Left ventricle myocardium inferior (tissue), 1 donor: ENCODE data around the gene CSDE1. TPM values are rescaled to one million over a fixed set of nuclear protein-coding genes. Genes with fewer than 3 reads are reported as not detected.

Experiments used
- DNase-seq: peaks from one replicate; pipeline ENCODE4 v3.0.0-alpha.2; 2020
- H3K27ac ChIP-seq: fragments of 200-600 bp; replicated peaks from 2 replicates; pipeline ENCODE4 v1.8.0; 2021
- H3K27me3 ChIP-seq: fragments of 200-600 bp; 2 replicates; pipeline ENCODE4 v1.8.0; 2021; ENCODE audit warnings: low read depth
- H3K36me3 ChIP-seq: fragments of 200-600 bp; 2 replicates; pipeline ENCODE4 v1.8.0; 2021
- H3K4me1 ChIP-seq: fragments of 200-600 bp; 2 replicates; pipeline ENCODE4 v1.8.0; 2021
- H3K4me3 ChIP-seq: fragments of 200-600 bp; 2 replicates; pipeline ENCODE4 v1.8.0; 2021; ENCODE audit warnings: mild to moderate bottlenecking, moderate library complexity
- H3K9me3 ChIP-seq: fragments of 200-600 bp; replicated peaks from 2 replicates; pipeline ENCODE4 v1.8.0; 2021
- CTCF ChIP-seq: fragments of 200-600 bp; IDR thresholded peaks from 2 replicates; pipeline ENCODE4 v1.8.0; 2021; ENCODE audit warnings: antibody characterized with exemption, mild to moderate bottlenecking, borderline replicate concordance
- intact Hi-C: fragments of 100-400 bp; cut with micrococcal nuclease; formaldehyde crosslinking; loops from one replicate; pipeline ENCODE4 v1.11.0; 2022
- total RNA-seq: library from RNA; stranded (reverse); fragmentation: NEBNext Ultra II Directional; extraction: Animal tissue kit (Norgen Biotek cat#: 25700); gene quantifications from one replicate; pipeline ENCODE4 v1.2.1, GENCODE V29; 2021
- donor health status: DM: no; HTN: yes; CAD: no; lungs with severe emphysema.

Gene CSDE1
- total RNA-seq, 1 donor from 2014 or later = 910 TPM

GRCh38 chr1:114753143-114753542, 4.6 kb downstream of the CSDE1 start:
- Histone ChIP-seq H3K4me3 (no peak overlapping the region), H3K27ac (peak overlapping the region; percentile 28), H3K4me1 (peaks cover 96% of the 10 kb centered on the region), H3K36me3 (peaks cover 18% of the 10 kb centered on the region), H3K9me3 (no peaks in the 10 kb centered on the region), H3K27me3 (no peaks in the 10 kb centered on the region)
- intact Hi-C loops = no loop called here
- TF ChIP-seq CTCF = no peak
- no peak for DNase-seq

GRCh38 chr1:114750780-114751179, 7.0 kb downstream of the CSDE1 start:
- Histone ChIP-seq H3K4me3 (peak overlapping the region; percentile 27), H3K4me1 (peaks cover 100% of the 10 kb centered on the region)

GRCh38 chr1:114749835-114750234, 7.9 kb downstream of the CSDE1 start:
- Histone ChIP-seq H3K4me1 (peaks cover 100% of the 10 kb centered on the region), H3K36me3 (peaks cover 24% of the 10 kb centered on the region), H3K27me3 (no peaks in the 10 kb centered on the region), H3K9me3 (no peaks in the 10 kb centered on the region), H3K27ac (peak overlapping the region; percentile 77), H3K4me3 (peak overlapping the region; percentile 27)
- intact Hi-C loops = no loop called here
- DNase-seq = no peak
- TF ChIP-seq CTCF = no peak

More at GRCh38 chr1:114750780-114751179, 7.0 kb downstream of the CSDE1 start:
- no peak for TF ChIP-seq CTCF
- intact Hi-C loops = no loop called here
- Histone ChIP-seq H3K36me3 (peaks cover 24% of the 10 kb centered on the region), H3K27ac (peak overlapping the region; percentile 77), H3K27me3 (no peaks in the 10 kb centered on the region), H3K9me3 (no peaks in the 10 kb centered on the region)
- no peak for DNase-seq

- no peak overlapping the region for H3K4me3 ChIP-seq
- TF ChIP-seq CTCF = no peak
- peaks cover 100% of the 10 kb centered on the region for H3K4me1 ChIP-seq
- H3K27ac ChIP-seq = no peak overlapping the region
- peaks cover 30% of the 10 kb centered on the region for H3K36me3 ChIP-seq
- no peaks in the 10 kb centered on the region for H3K9me3 ChIP-seq
- no peak for DNase-seq
- H3K27me3 ChIP-seq = no peaks in the 10 kb centered on the region
- intact Hi-C loops = no loop called here
Observed at GRCh38 chr1:114746450-114747121, 11.2 kb downstream of the CSDE1 start.

GRCh38 chr1:114745291-114745690, 12.5 kb downstream of the CSDE1 start:
- DNase-seq = no peak
- Histone ChIP-seq H3K4me1 (peaks cover 96% of the 10 kb centered on the region), H3K9me3 (no peaks in the 10 kb centered on the region), H3K4me3 (no peak overlapping the region), H3K27me3 (no peaks in the 10 kb centered on the region), H3K36me3 (peaks cover 30% of the 10 kb centered on the region), H3K27ac (peak overlapping the region; percentile 10)
- intact Hi-C loops = no loop called here
- TF ChIP-seq CTCF = no peak
